Mucosa of descending colon (tissue), 3 donors: ENCODE measurements around the gene SLC49A4. TPM values are rescaled to one million over a fixed set of nuclear protein-coding genes. Genes with fewer than 3 reads are reported as not detected.

Experiments
- ATAC-seq: fragments of 200-7000 bp; cut with Tn5 transposase; one replicate; pipeline ENCODE4 v1.9.1; 2020; ENCODE audit warnings: mild to moderate bottlenecking, moderate library complexity
- DNase-seq, 3 donors: peaks; one replicate each; pipeline ENCODE4 v3.0.0-alpha.2; 2020
- H3K36me3 ChIP-seq: fragments of 200-600 bp; one replicate; pipeline ENCODE4 v1.8.0; 2021; ENCODE audit warnings: low read depth, mild to moderate bottlenecking
- H3K4me1 ChIP-seq: fragments of 200-600 bp; one replicate; pipeline ENCODE4 v1.8.0; 2021; ENCODE audit warnings: low read depth, mild to moderate bottlenecking
- H3K4me3 ChIP-seq: fragments of 200-600 bp; one replicate; pipeline ENCODE4 v1.8.0; 2021; ENCODE audit warnings: mild to moderate bottlenecking
- H3K9me3 ChIP-seq: fragments of 200-600 bp; one replicate; pipeline ENCODE4 v1.8.0; 2021; ENCODE audit warnings: mild to moderate bottlenecking
- CTCF ChIP-seq: fragments of 200-600 bp; IDR thresholded peaks from one replicate; pipeline ENCODE4 v1.8.0; 2022; ENCODE audit warnings: antibody characterized with exemption, mild to moderate bottlenecking
- intact Hi-C, 2 donors: fragments of 100-400 bp; cut with DNase I in 1 of 2; cut with micrococcal nuclease in 1 of 2; formaldehyde crosslinking; loops; one replicate each; pipeline versions ENCODE4 v1.11.0 to v1.11.1; 2022; cut with DNase I, micrococcal nuclease
- total RNA-seq, 3 donors: library from RNA; stranded (reverse); fragmentation: NEBNext Ultra II Directional in 2 of 3; extraction: Animal tissue kit (Norgen Biotek cat#: 25700) in 2 of 3; gene quantifications; one replicate each; pipeline versions ENCODE4 v1.2.1 to v1.2.4, GENCODE V29; 2021 to 2023
- donor health status: DM: no; HTN: no; CAD: no; lungs with moderate emphysema.
- donor health status: DM: no; HTN: no; CAD: no.
- donor health status: DM: no; HTN: yes; CAD: no.

SLC49A4 gene
- total RNA-seq, 3 donors from 2014 or later: 16.4 to 27.7 (median 22.9) TPM

GRCh38 chr3:122880173-122880572 is 85.3 kb downstream of the SLC49A4 start:
- Histone ChIP-seq H3K4me3 (no peak overlapping the region), H3K36me3 (no peaks in the 10 kb centered on the region), H3K9me3 (no peaks in the 10 kb centered on the region), H3K4me1 (no peaks in the 10 kb centered on the region)
- no peak for TF ChIP-seq CTCF
- no peak for DNase-seq
- ATAC-seq: no peak
- intact Hi-C loops: no loop called here

GRCh38 chr3:122880624-122881023 is 85.8 kb downstream of the SLC49A4 start:
- no peaks in the 10 kb centered on the region for H3K36me3 ChIP-seq
- H3K9me3 ChIP-seq: no peaks in the 10 kb centered on the region
- no peak for TF ChIP-seq CTCF
- H3K4me3 ChIP-seq: no peak overlapping the region
- ATAC-seq (peak; percentile 90), DNase-seq (peak in 2 of 3 donors; percentile 35 to 39)
- no peaks in the 10 kb centered on the region for H3K4me1 ChIP-seq
- intact Hi-C loops: no loop called here

- intact Hi-C loops: no loop called here
- ATAC-seq: no peak
Observed at GRCh38 chr3:122882361-122882947, 87.6 kb downstream of the SLC49A4 start.

GRCh38 chr3:122886251-122886650 is 91.4 kb downstream of the SLC49A4 start:
- intact Hi-C loops: no loop called here

More at GRCh38 chr3:122882361-122882947, 87.6 kb downstream of the SLC49A4 start:
- no peak for TF ChIP-seq CTCF
- no peaks in the 10 kb centered on the region for H3K9me3 ChIP-seq
- no peaks in the 10 kb centered on the region for H3K36me3 ChIP-seq
- H3K4me3 ChIP-seq: no peak overlapping the region
- no peak for DNase-seq
- no peaks in the 10 kb centered on the region for H3K4me1 ChIP-seq

GRCh38 chr3:122886946-122887345 is 92.1 kb downstream of the SLC49A4 start:
- intact Hi-C loops: no loop called here
- H3K4me1 ChIP-seq: no peaks in the 10 kb centered on the region
- no peaks in the 10 kb centered on the region for H3K36me3 ChIP-seq
- ATAC-seq (no peak), DNase-seq (no peak)
- H3K4me3 ChIP-seq: no peak overlapping the region
- no peaks in the 10 kb centered on the region for H3K9me3 ChIP-seq
- TF ChIP-seq CTCF: no peak

More at GRCh38 chr3:122886251-122886650, 91.4 kb downstream of the SLC49A4 start:
- DNase-seq: no peak
- no peak for ATAC-seq
- H3K36me3 ChIP-seq: no peaks in the 10 kb centered on the region
- no peak for TF ChIP-seq CTCF
- no peak overlapping the region for H3K4me3 ChIP-seq
- no peaks in the 10 kb centered on the region for H3K9me3 ChIP-seq
- H3K4me1 ChIP-seq: no peaks in the 10 kb centered on the region
